Breast epithelium (tissue), 3 donors: Measurements from ENCODE around the gene MFN1.

Experiments used
- POLR2AphosphoS5 ChIP-seq, 3 donors: sonication (generic); formaldehyde crosslinking; IDR thresholded peaks; one replicate each; pipeline ENCODE4 v1.6.1; 2017; ENCODE audit warnings: antibody characterized with exemption in 3 of 3
- TF ChIP-seq, protein P1 (sequence below), 3 donors: fragments of 450-650 bp; IDR thresholded peaks; one replicate each; pipeline ENCODE4 v1.5.1; 2016 to 2017; ENCODE audit warnings: antibody characterized with exemption in 3 of 3, mild to moderate bottlenecking in 3 of 3, moderate library complexity in 3 of 3

- TF ChIP-seq POLR2AphosphoS5 (IDR thresholded peaks at IDR 0.05): no peak
- TF ChIP-seq, protein P1, sequence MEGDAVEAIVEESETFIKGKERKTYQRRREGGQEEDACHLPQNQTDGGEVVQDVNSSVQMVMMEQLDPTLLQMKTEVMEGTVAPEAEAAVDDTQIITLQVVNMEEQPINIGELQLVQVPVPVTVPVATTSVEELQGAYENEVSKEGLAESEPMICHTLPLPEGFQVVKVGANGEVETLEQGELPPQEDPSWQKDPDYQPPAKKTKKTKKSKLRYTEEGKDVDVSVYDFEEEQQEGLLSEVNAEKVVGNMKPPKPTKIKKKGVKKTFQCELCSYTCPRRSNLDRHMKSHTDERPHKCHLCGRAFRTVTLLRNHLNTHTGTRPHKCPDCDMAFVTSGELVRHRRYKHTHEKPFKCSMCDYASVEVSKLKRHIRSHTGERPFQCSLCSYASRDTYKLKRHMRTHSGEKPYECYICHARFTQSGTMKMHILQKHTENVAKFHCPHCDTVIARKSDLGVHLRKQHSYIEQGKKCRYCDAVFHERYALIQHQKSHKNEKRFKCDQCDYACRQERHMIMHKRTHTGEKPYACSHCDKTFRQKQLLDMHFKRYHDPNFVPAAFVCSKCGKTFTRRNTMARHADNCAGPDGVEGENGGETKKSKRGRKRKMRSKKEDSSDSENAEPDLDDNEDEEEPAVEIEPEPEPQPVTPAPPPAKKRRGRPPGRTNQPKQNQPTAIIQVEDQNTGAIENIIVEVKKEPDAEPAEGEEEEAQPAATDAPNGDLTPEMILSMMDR (IDR thresholded peaks at IDR 0.05): no peak
Observed at GRCh38 chr3:179304605-179305004, 42.9 kb upstream of the MFN1 start.
